Endothelial cell of umbilical vein (primary cell): ENCODE measurements around the gene C10orf105. TPM values are rescaled to one million over a fixed set of nuclear protein-coding genes. Genes with fewer than 3 reads are reported as not detected.

Experiments
- BruUV-seq: library from RNA; stranded (reverse); fragments of 400-500 nt; replicated peaks from 2 replicates; lab custom pipeline; 2021; lab: Mats Ljungman, UMichigan
- CTCF ChIA-PET: fragments of 300-600, 350-600 bp; sonication (Branson Sonifier 250); formaldehyde crosslinking; loops from one replicate; lab custom pipeline; 2021; ENCODE audit warnings: antibody characterized with exemption, inconsistent platforms; lab: Charles Lee
- POLR2A ChIA-PET: fragments of 300-600, 350-600 bp; sonication (Branson Sonifier 250); formaldehyde crosslinking; loops from one replicate; lab custom pipeline; 2021; ENCODE audit warnings: antibody characterized with exemption, inconsistent platforms; lab: Charles Lee
- DNase-seq: peaks from one replicate; pipeline ENCODE4 v3.0.0-alpha.2; 2011; ENCODE audit warnings: low read depth, low spot score
- FAIRE-seq: peaks from 2 replicates; lab custom pipeline; 2011; peaks lifted over from hg19 to GRCh38; lab: Jason Lieb, UNC
- H2AFZ ChIP-seq: 2 replicates; pipeline ENCODE4 v1.6.0; 2012; ENCODE audit warnings: low read depth, low read length, control low read depth, inconsistent platforms
- H3K27ac ChIP-seq: 2 replicates; pipeline ENCODE4 v1.5.1; 2011; ENCODE audit warnings: low read depth, mild to moderate bottlenecking, control low read depth, low read length, moderate library complexity; ENCODE audit not compliant: insufficient read depth
- H3K27me3 ChIP-seq, 2 experiments: 2 replicates each; pipeline versions ENCODE4 v1.6.0 to v1.6.1; 2011; ENCODE audit warnings: low read length in 2 of 2, mixed read lengths in 1 of 2; ENCODE audit not compliant: control insufficient read depth in 2 of 2, insufficient read depth in 2 of 2
- H3K36me3 ChIP-seq, 2 experiments: 2 replicates in 1 of 2; 3 replicates in 1 of 2; pipeline ENCODE4 v1.5.1; 2011; ENCODE audit warnings: low read length in 2 of 2, mild to moderate bottlenecking in 1 of 2, moderate library complexity in 1 of 2; ENCODE audit not compliant: control insufficient read depth in 2 of 2, insufficient read depth in 2 of 2; ENCODE audit errors: extremely low read depth in 1 of 2
- H3K4me1 ChIP-seq: 3 replicates; pipeline ENCODE4 v1.5.1; 2011; ENCODE audit warnings: mild to moderate bottlenecking, low read length; ENCODE audit not compliant: control insufficient read depth, insufficient read depth; ENCODE audit errors: extremely low read depth
- H3K4me2 ChIP-seq: 2 replicates; pipeline ENCODE4 v1.6.1; 2011; ENCODE audit warnings: low read length, control low read depth, mixed read lengths; ENCODE audit not compliant: insufficient read depth
- H3K4me3 ChIP-seq, 3 experiments: fragments of 200-600 bp in 1 of 3; sonication (generic), shearing (Covaris generic) in 1 of 3; replicated peaks in 1 of 3; 2 replicates each; pipeline ENCODE4 v1.5.1; 2011 to 2016; ENCODE audit warnings: control low read depth in 3 of 3, low read length in 3 of 3, mild to moderate bottlenecking in 2 of 3, inconsistent platforms in 1 of 3, low read depth in 1 of 3, moderate library complexity in 1 of 3; ENCODE audit not compliant: insufficient read depth in 1 of 3
- H3K79me2 ChIP-seq: 2 replicates; pipeline ENCODE4 v1.6.0; 2012; ENCODE audit warnings: low read length, inconsistent platforms; ENCODE audit not compliant: control insufficient read depth, insufficient read depth
- H3K9ac ChIP-seq: replicated peaks from 2 replicates; pipeline ENCODE3; 2011; ENCODE audit warnings: low read length, control low read depth; ENCODE audit not compliant: insufficient read depth; ENCODE audit errors: extremely low read depth
- H3K9me1 ChIP-seq: replicated peaks from 3 replicates; pipeline ENCODE4 v1.6.0; 2011; ENCODE audit warnings: mild to moderate bottlenecking, low read length; ENCODE audit not compliant: control insufficient read depth, insufficient read depth; ENCODE audit errors: extremely low read depth
- H3K9me3 ChIP-seq: replicated peaks from 2 replicates; pipeline ENCODE4 v1.5.1; 2012; ENCODE audit warnings: low read length, inconsistent platforms; ENCODE audit not compliant: control insufficient read depth, insufficient read depth
- H4K20me1 ChIP-seq: replicated peaks from 2 replicates; pipeline ENCODE3; 2011; ENCODE audit warnings: mild to moderate bottlenecking, low read length; ENCODE audit not compliant: control insufficient read depth, insufficient read depth; ENCODE audit errors: extremely low read depth
- EZH2 ChIP-seq: IDR thresholded peaks from 2 replicates; pipeline ENCODE4 v1.6.1; 2012; ENCODE audit warnings: borderline replicate concordance, low read depth, mild to moderate bottlenecking, moderate library complexity, low read length, inconsistent platforms; ENCODE audit not compliant: severe bottlenecking
- FOS ChIP-seq: IDR thresholded peaks from 2 replicates; pipeline ENCODE4 v1.6.1; 2011; ENCODE audit warnings: mild to moderate bottlenecking, low read length, moderate library complexity, borderline replicate concordance; ENCODE audit not compliant: insufficient read depth
- GATA2 ChIP-seq: IDR thresholded peaks from 2 replicates; pipeline ENCODE4 v1.7.0; 2011; ENCODE audit warnings: low read depth, mild to moderate bottlenecking, moderate library complexity, mixed read lengths, low read length; ENCODE audit not compliant: insufficient read length, insufficient read depth
- JUN ChIP-seq: IDR thresholded peaks from 2 replicates; pipeline ENCODE4 v1.6.1; 2011; ENCODE audit warnings: borderline replicate concordance, low read depth; ENCODE audit not compliant: insufficient read length, insufficient read depth
- MYC ChIP-seq: IDR thresholded peaks from one replicate; pipeline ENCODE4 v1.6.1; 2011; ENCODE audit warnings: mild to moderate bottlenecking, low read depth, low read length
- POLR2A ChIP-seq: IDR thresholded peaks from 2 replicates; pipeline ENCODE4 v1.6.1; 2012; ENCODE audit warnings: low read depth, mild to moderate bottlenecking, control low read depth, low read length
- POLR2AphosphoS5 ChIP-seq: IDR thresholded peaks from 2 replicates; pipeline ENCODE4 v1.6.1; 2012; ENCODE audit warnings: low read depth, mild to moderate bottlenecking, control low read depth, low read length, moderate library complexity; ENCODE audit not compliant: insufficient read depth
- dilution Hi-C: fragments of 300-500 bp; cut with MboI; formaldehyde crosslinking; loops from one replicate; pipeline ENCODE4 v1.15.0; 2019; ENCODE audit warnings: low sequenced_read_pairs; ENCODE audit not compliant: extremely low pct_ligation_motif_present
- intact Hi-C: fragments of 100-400 bp; cut with micrococcal nuclease; formaldehyde crosslinking; loops from one replicate; pipeline ENCODE4 v1.10.0; 2022
- polyA plus RNA-seq, 4 experiments: library from polyadenylated mRNA; depleted of rRNA in 3 of 4; stranded (reverse) in 3 of 4; unstranded in 1 of 4; fragments of >200 nt; gene quantifications; 2 replicates each; pipeline versions ENCODE4 v1.2.1 to v1.2.3, GENCODE V29; 2011 to 2012; ENCODE audit warnings: missing spikeins in 1 of 4
- total RNA-seq: library from RNA; stranded (reverse); gene quantifications from 2 replicates; pipeline ENCODE4 v1.2.3, GENCODE V29; 2021
- TF ChIP-seq, protein P1 (sequence below), 2 donors: IDR thresholded peaks; 1 replicate in 1 of 2; 2 replicates in 1 of 2; pipeline ENCODE4 v1.5.1; 2011; ENCODE audit warnings: low read length in 2 of 2, mild to moderate bottlenecking in 2 of 2, moderate library complexity in 2 of 2, control low read depth in 1 of 2, inconsistent platforms in 1 of 2, low read depth in 1 of 2; ENCODE audit not compliant: insufficient read depth in 1 of 2; ENCODE audit errors: extremely low read depth in 1 of 2
- TF ChIP-seq, protein P2 (sequence below): IDR thresholded peaks from 2 replicates; pipeline ENCODE4 v1.6.1; 2011; ENCODE audit not compliant: insufficient read depth, insufficient read length

The C10orf105 gene
- total and polyA plus RNA-seq, 2 donors (not counting 3 experiments of a cell fraction or from before 2014, with no cell fraction given): not detected

DNA sequence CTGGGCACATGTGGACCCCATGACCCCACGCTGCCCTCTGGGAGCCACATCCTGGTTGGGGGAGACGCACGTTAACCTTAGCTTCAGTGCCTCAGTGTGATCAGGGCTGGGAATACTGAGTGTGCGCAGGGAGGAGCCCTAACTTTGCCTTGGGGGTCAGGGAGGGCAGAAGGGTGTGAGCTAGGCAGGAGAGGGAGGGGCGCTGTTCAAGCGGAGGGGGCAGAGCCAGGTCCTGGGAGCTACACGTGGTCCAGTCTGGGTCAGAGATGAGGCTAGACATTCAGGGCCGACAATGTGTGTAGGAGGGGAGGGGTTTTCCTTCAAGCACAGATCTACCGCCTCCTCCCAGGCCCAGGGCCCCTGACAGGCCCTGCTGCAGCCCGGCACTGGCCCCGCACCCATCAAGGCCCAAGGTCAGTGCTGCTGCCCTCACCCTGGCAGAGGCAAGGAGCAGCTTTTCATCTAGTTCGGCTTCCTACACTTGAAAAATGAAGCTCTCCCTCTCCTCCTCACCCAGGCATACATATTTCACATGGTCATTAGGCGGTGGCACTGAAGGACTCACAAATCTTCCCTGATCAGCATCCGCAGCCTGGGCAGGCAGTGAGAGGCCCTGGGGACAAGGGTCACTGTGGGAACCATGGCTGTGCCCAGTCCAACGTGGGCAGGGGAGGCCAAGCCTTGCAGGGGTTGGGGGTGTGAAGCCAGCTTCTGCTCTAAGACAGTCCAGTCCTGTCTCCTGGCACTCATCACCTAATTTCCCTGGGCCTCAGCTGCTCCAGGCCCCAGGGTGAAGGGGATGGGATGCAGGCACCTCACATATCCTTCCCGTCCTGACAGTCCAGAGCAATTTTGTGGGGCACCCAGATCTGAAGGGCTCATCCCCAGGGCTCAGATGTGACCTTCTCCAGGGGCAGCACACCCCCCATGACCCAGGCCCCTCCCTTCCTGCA lies 47.3 kb downstream of the C10orf105 start:
- no peaks in the 10 kb centered on the region for H3K9me3 ChIP-seq
- no peaks in the 10 kb centered on the region for H3K4me1 ChIP-seq
- POLR2A ChIA-PET: no interaction called here
- H3K79me2 ChIP-seq: no peaks in the 10 kb centered on the region
- intact Hi-C loops (no loop called here), dilution Hi-C loops (no loop called here)
- H3K4me3 ChIP-seq: no peak overlapping the region
- CTCF ChIA-PET: interaction anchor here (0.6 to 1.0 kb wide), 2 partner anchors 333 to 353 kb away, joined by 3 to 4 read pairs; partner anchors contain the start of gene SLC29A3
- BruUV-seq: no TSS peak
- TF ChIP-seq MYC (no peak), GATA2 (no peak)
- H3K27me3 ChIP-seq: no peaks in the 10 kb centered on the region
- H2AFZ ChIP-seq: no peak overlapping the region
- no peak overlapping the region for H3K4me2 ChIP-seq
- H3K27ac ChIP-seq: no peak overlapping the region
- FAIRE-seq (no peak), DNase-seq (no peak)
- no peaks in the 10 kb centered on the region for H3K36me3 ChIP-seq
- no peaks in the 10 kb centered on the region for H4K20me1 ChIP-seq
- no peaks in the 10 kb centered on the region for H3K9me1 ChIP-seq
- H3K9ac ChIP-seq: no peak overlapping the region

DNA sequence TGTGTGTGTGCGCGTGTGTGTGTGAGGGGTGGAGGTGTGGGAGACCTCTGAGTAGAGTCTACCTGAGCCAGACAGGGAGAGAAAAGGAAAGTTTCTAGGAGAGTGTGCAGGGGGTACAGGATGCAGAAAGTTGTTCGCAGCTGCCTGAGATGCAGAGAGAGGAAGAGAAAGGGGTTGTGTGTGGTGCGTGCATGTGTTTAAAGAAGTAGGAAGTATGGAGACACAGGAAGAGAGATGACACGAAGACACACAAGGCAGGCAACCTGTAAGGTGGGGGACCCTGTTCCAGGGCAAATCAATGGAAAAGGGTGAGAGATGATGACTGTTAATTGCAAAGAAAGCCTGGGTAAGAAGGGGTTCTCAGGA lies 52.2 kb downstream of the C10orf105 start:
- Histone ChIP-seq H3K4me3 (no peak overlapping the region), H3K27ac (no peak overlapping the region), H2AFZ (no peak overlapping the region), H3K4me2 (no peak overlapping the region), H3K36me3 (no peaks in the 10 kb centered on the region), H3K27me3 (no peaks in the 10 kb centered on the region), H4K20me1 (no peaks in the 10 kb centered on the region), H3K4me1 (no peaks in the 10 kb centered on the region), H3K79me2 (no peaks in the 10 kb centered on the region), H3K9me3 (no peaks in the 10 kb centered on the region), H3K9ac (no peak overlapping the region), H3K9me1 (no peaks in the 10 kb centered on the region)
- dilution Hi-C loops: no loop called here
- intact Hi-C loops: no loop called here
- DNase-seq (no peak), FAIRE-seq (no peak)
- BruUV-seq: no TSS peak
- ChIA-PET CTCF (interaction anchor here (1.1 kb wide), 1 partner anchor 39 kb away, joined by 3 read pairs; no protein-coding TSS in a partner anchor), POLR2A (no interaction called here)
- TF ChIP-seq POLR2A (no peak), POLR2AphosphoS5 (no peak), FOS (no peak), JUN (no peak), MYC (no peak), EZH2 (no peak), GATA2 (no peak)
- TF ChIP-seq, protein P1, sequence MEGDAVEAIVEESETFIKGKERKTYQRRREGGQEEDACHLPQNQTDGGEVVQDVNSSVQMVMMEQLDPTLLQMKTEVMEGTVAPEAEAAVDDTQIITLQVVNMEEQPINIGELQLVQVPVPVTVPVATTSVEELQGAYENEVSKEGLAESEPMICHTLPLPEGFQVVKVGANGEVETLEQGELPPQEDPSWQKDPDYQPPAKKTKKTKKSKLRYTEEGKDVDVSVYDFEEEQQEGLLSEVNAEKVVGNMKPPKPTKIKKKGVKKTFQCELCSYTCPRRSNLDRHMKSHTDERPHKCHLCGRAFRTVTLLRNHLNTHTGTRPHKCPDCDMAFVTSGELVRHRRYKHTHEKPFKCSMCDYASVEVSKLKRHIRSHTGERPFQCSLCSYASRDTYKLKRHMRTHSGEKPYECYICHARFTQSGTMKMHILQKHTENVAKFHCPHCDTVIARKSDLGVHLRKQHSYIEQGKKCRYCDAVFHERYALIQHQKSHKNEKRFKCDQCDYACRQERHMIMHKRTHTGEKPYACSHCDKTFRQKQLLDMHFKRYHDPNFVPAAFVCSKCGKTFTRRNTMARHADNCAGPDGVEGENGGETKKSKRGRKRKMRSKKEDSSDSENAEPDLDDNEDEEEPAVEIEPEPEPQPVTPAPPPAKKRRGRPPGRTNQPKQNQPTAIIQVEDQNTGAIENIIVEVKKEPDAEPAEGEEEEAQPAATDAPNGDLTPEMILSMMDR (IDR thresholded peaks at IDR 0.05; ENCODE audit: extremely low read depth in 1 of 2, insufficient read depth in 1 of 2, low read depth in 1 of 2, low read length in 2 of 2): no peak
- TF ChIP-seq, protein P2, sequence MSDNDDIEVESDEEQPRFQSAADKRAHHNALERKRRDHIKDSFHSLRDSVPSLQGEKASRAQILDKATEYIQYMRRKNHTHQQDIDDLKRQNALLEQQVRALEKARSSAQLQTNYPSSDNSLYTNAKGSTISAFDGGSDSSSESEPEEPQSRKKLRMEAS: no peak
